SK-N-MC (cell line): ENCODE measurements around the gene RMI1.
A peak's percentile ranks its signal among the peaks of the same experiment; 100 is the strongest.

Experiments
- DNase-seq: peaks from one replicate; pipeline ENCODE4 v3.0.0-alpha.2; 2011; ENCODE audit warnings: low read depth, low spot score
- H3K27ac ChIP-seq: fragments of 200-600 bp; sonication (generic); 2 replicates; pipeline ENCODE4 v1.5.1; 2016; ENCODE audit warnings: mixed run types
- H3K36me3 ChIP-seq: fragments of 200-600 bp; sonication (generic); 2 replicates; pipeline ENCODE4 v1.6.1; 2017; ENCODE audit warnings: antibody characterized with exemption, low read length, mixed read lengths; ENCODE audit not compliant: insufficient read depth
- H3K4me3 ChIP-seq: fragments of 200-600 bp; sonication (generic); 2 replicates; pipeline ENCODE4 v1.5.1; 2016
- H3K9ac ChIP-seq: fragments of 200-600 bp; sonication (generic); 2 replicates; pipeline ENCODE4 v1.8.0; 2017; ENCODE audit warnings: mixed run types, mixed read lengths; ENCODE audit not compliant: insufficient read length
- H3K9me3 ChIP-seq: fragments of 200-600 bp; sonication (generic); 2 replicates; pipeline ENCODE4 v1.6.1; 2017; ENCODE audit warnings: low read depth, mild to moderate bottlenecking, antibody characterized with exemption, low read length, moderate library complexity, mixed read lengths
- EZH2 ChIP-seq: fragments of 200-600 bp; sonication (generic); IDR thresholded peaks from one replicate; pipeline ENCODE4 v1.6.1; 2017; ENCODE audit warnings: antibody characterized with exemption
- FOXP2 ChIP-seq: optimal IDR thresholded peaks from 2 replicates; pipeline ENCODE3; 2011; ENCODE audit warnings: mild to moderate bottlenecking, moderate library complexity; ENCODE audit not compliant: insufficient read depth; ENCODE audit errors: extremely low read length, control extremely low read depth
- POLR2AphosphoS5 ChIP-seq: IDR thresholded peaks from 2 replicates; pipeline ENCODE4 v1.6.1; 2012; ENCODE audit warnings: mild to moderate bottlenecking, low read depth, low read length, borderline replicate concordance

The RMI1 gene

DNA sequence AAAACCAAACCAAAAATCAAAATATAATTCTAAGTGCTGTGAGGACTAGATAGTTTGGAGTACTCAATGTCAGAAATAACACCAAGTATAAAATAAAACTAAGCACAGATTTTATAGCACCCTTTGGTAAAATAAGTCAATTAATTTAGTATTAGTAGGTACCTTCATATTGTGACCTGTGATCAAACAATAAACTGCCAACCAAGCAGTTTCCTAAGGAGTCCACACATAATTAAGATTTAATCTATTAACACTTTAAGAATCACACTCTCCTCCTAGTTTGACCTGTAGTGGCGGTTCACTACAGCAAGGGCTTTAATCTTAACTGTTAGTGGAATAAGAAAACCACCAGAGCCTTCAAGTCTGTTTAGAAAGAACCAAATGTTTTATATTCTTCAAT, 3.4 kb upstream of the RMI1 start:
- no peak for TF ChIP-seq POLR2AphosphoS5
- no peaks in the 10 kb centered on the region for H3K9me3 ChIP-seq
- no peak for DNase-seq
- H3K9ac ChIP-seq: peak overlapping the region; percentile 99
- H3K36me3 ChIP-seq: peaks cover 72% of the 10 kb centered on the region
- H3K27ac ChIP-seq: peak overlapping the region; percentile 68
- H3K4me3 ChIP-seq: peak overlapping the region; percentile 97

DNA sequence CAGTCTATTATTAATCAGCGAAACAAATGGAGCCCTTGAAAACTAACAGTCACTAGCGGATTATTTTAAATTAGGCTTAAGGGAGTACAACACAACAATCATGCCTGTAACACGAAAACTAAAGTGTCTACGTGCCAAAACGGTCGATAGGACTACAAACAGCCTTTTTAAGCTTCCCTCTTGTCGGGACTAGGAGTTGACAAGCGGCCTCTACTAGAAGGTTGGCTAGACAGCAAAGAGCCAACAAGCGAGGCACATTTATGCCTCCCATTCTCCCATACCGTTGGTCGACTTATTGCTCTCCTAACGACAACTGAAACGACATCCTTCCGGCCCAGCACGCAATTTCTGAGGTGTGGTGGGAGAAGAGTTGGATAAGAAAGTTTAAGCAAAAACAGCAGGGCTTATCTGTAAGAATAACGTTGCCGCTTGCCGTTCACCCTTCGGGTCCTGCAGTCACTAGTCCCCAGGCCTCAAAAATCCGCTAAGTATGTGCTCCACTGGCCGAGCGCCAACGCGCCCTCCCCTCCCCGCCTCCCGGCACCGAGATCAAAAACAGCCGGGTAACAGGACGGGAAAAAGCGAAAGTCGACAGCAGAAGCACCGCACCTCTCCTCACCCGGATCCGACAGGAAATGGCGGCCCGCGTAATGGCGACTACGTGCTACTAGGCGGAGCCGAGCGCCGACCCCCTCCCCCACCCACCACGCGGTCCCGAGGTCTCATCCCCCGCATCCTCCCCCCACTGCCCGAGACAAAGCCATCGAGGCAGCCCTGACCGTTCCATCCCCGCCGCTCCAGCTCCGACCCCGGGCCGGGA, 1.4 kb upstream of the RMI1 start:
- peak overlapping the region; percentile 97 for H3K4me3 ChIP-seq
- H3K27ac ChIP-seq: peak overlapping the region; percentile 98
- H3K36me3 ChIP-seq: peaks cover 52% of the 10 kb centered on the region
- H3K9ac ChIP-seq: peak overlapping the region; percentile 99
- no peak for TF ChIP-seq FOXP2
- TF ChIP-seq POLR2AphosphoS5: no peak; the same call in 1 of the 2 replicates
- TF ChIP-seq EZH2: no peak
- DNase-seq: no peak
- no peaks in the 10 kb centered on the region for H3K9me3 ChIP-seq

DNA sequence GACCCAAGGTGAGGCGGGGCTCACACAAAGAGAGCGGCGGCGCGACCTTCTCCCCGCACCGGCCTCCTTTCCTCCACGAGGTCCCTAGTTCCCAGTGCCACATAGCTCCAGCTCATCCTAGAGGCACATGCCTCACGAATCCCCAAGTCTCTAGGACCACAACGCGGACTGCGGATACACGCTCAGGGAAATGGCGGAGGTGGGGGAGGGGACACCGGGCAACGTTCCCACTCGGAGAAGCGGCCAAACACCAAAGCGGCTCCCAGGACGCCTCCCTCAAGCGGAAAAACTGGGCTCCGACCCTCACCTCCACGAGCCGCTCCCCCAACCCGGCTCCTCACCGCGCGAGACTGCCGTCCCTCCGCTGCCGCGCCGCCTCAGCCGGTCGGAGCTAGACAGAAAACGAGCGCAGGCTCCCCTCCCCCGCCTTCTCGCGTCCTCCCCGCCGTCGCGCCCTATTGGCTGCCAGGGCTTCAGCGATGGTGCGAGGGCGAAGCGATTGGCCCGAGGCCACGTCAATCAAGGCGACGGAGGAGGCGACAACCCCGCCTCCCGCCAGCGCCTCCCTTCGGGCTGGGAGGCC, 702 bp upstream of the RMI1 start, which contains the start of gene HNRNPK:
Gene HNRNPK (minus strand): TSS at position 404 of the 583 bp plus-strand sequence. CDS start 1,963 bp downstream, outside the sequence.
- TF ChIP-seq FOXP2 (no peak), POLR2AphosphoS5 (peak; percentile 73; the same call in 1 of the 2 replicates), EZH2 (no peak)
- H3K36me3 ChIP-seq: peaks cover 45% of the 10 kb centered on the region
- peak within 1 kb of the TSS; percentile 97 for H3K4me3 ChIP-seq
- no peaks in the 10 kb centered on the region for H3K9me3 ChIP-seq
- DNase-seq: peak; percentile 72
- H3K27ac ChIP-seq: peak within 1 kb of the TSS; percentile 98
- H3K9ac ChIP-seq: peak within 1 kb of the TSS; percentile 99

DNA sequence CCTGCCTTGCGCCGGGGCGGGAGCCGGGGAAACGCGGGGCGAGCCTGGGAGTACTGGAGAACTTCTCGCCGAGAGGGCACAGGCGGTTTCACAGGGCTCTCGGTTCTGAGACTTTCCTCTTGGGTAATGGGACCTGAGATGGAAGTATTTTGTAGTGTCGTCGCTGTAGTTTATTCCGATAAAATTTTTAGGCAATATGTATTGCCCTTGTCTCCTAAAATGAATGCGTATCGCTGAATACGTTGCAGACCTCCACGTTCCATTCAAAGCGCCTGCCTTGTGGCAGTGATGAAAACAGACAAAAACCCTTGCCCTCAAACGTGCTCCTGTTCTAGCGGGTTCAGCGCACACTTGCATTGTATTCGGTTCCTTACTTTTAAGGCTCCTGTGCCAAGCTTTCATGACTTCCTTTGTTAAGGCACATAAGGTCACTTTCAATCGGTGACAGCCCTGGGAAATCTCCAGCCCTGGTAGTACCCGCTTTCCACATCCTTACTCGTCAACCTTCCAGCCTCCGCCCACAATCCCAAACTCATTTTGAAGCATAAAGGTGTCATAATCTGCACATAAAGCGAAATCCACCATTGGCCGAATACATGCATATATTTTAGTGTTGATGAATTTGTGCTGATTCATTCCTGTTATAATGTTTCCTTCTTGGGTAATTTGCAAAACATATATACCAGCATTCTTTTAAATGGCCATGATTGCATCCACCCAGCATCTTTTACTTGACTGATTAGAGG, 694 bp downstream of the RMI1 start:
- TF ChIP-seq EZH2 (no peak), FOXP2 (no peak), POLR2AphosphoS5 (peak; percentile 44; the same call in 1 of the 2 replicates)
- H3K36me3 ChIP-seq: peaks cover 35% of the 10 kb centered on the region
- H3K27ac ChIP-seq: peak overlapping the region; percentile 98
- peak overlapping the region; percentile 97 for H3K4me3 ChIP-seq
- H3K9me3 ChIP-seq: no peaks in the 10 kb centered on the region
- DNase-seq: no peak
- peak overlapping the region; percentile 99 for H3K9ac ChIP-seq

DNA sequence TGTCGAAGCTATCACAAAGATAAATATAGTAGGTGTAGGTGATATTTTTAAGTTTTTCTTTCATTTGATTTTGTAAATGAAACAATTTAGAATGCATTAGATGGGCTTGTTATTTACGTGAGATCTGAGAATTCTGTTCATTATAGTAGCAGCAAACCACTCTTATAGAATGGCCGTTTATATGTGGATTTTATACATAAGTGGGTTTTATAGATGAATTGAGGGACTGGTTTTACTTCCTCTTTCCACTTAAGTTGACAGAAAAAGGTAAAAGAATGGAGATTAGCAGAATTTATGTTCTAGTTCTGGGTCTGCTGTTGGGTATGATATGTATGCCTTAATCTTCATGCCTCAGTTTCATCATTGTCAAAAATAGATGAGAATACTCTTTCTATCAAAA, 5.6 kb downstream of the RMI1 start:
- TF ChIP-seq FOXP2 (no peak), EZH2 (no peak), POLR2AphosphoS5 (no peak)
- Histone ChIP-seq H3K9me3 (no peaks in the 10 kb centered on the region), H3K4me3 (no peak overlapping the region), H3K27ac (0 out of 2 replicates have a peak overlapping the region, but pooled peaks have one; percentile 35), H3K9ac (no peak overlapping the region), H3K36me3 (peaks cover 46% of the 10 kb centered on the region)
- no peak for DNase-seq

DNA sequence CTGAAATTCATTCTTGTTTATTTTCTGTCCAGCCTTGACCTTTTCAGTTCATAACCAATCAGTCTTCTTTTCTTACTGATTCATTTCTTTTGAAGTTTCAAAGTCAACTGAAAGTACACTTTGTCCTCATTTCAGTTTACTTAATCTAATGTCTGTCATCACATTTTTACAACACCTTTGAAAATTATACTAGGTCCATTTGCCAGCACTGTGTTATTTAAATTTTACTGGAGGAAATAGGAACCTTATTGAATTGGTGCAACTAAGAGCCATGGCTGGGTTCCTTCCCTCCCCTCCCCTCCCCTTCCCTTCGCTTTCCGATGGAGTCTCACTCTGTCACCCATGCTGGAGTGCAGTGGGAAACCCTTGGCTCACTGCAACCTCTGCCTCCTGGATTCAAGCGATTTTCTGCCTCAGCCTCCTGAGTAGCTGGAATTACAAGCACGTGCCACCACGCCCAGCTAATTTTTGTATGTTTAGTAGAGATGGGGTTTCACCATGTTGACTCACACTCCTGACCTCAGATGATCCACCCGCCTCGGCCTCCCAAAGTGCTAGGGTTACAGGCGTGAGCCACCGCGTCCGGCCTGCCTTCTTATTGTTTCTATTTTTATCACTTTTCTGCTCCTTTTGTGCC, 6.3 kb downstream of the RMI1 start:
- DNase-seq: no peak
- no peak for TF ChIP-seq POLR2AphosphoS5
- TF ChIP-seq EZH2: no peak
- TF ChIP-seq FOXP2: no peak

DNA sequence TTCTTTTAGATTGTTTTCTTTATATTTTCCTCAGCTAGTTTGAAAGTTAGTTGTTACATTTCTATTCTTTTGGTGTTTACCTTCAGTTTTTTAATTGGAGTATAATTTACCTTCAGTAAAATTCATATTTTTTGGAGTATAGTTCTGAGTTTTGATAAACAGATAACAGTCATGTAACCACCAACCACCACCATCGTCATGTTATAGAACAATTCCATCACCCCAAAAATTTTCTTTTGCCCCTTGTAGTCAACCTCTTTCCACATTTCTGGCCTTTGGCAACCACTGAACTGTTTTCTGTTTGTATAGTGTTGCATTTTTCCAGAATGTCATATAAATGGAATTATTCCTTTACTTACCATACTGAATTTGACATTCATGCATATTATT, 6.8 kb downstream of the RMI1 start:
- Histone ChIP-seq H3K27ac (no peak overlapping the region), H3K9ac (no peak overlapping the region), H3K9me3 (no peaks in the 10 kb centered on the region), H3K4me3 (no peak overlapping the region), H3K36me3 (peaks cover 54% of the 10 kb centered on the region)
- DNase-seq: no peak
- TF ChIP-seq FOXP2 (no peak), EZH2 (no peak), POLR2AphosphoS5 (no peak)

More for the DNA sequence above, 6.3 kb downstream of the RMI1 start:
- Histone ChIP-seq H3K9me3 (no peaks in the 10 kb centered on the region), H3K27ac (no peak overlapping the region), H3K4me3 (no peak overlapping the region), H3K36me3 (peaks cover 50% of the 10 kb centered on the region), H3K9ac (no peak overlapping the region)
